H9 (cell line): ENCODE measurements around the gene DNTT. TPM values are rescaled to one million over a fixed set of nuclear protein-coding genes. Genes with fewer than 3 reads are reported as not detected.

Source experiments
- DNase-seq: peaks from one replicate; pipeline ENCODE4 v3.0.0-alpha.2; 2017
- H2AFZ ChIP-seq: one replicate; pipeline ENCODE4 v1.6.1; 2013; ENCODE audit warnings: mild to moderate bottlenecking, low read length, control low read depth, moderate library complexity
- H2AK5ac ChIP-seq: 2 replicates; pipeline ENCODE4 v1.6.1; 2013; ENCODE audit warnings: low read length, control low read depth, mixed read lengths; ENCODE audit not compliant: insufficient read length
- H2BK120ac ChIP-seq: one replicate; pipeline ENCODE4 v1.6.1; 2013; ENCODE audit warnings: low read depth, mild to moderate bottlenecking, low read length, control low read depth, inconsistent platforms; ENCODE audit not compliant: poor library complexity, severe bottlenecking
- H2BK12ac ChIP-seq: 2 replicates; pipeline ENCODE4 v1.6.1; 2013; ENCODE audit warnings: low read length, control low read depth, mixed read lengths, low read depth; ENCODE audit not compliant: insufficient read length
- H2BK15ac ChIP-seq: 2 replicates; pipeline ENCODE4 v1.6.1; 2013; ENCODE audit warnings: low read depth, low read length, control low read depth
- H2BK20ac ChIP-seq: one replicate; pipeline ENCODE4 v1.6.1; 2013; ENCODE audit warnings: low read depth, mild to moderate bottlenecking, low read length, control low read depth, inconsistent platforms; ENCODE audit not compliant: poor library complexity, severe bottlenecking
- H2BK5ac ChIP-seq: 2 replicates; pipeline ENCODE4 v1.6.1; 2013; ENCODE audit warnings: low read length, control low read depth, mixed read lengths; ENCODE audit not compliant: insufficient read length
- H3K14ac ChIP-seq: 2 replicates; pipeline ENCODE4 v1.6.1; 2013; ENCODE audit warnings: low read length, control low read depth; ENCODE audit not compliant: insufficient read depth
- H3K18ac ChIP-seq: 2 replicates; pipeline ENCODE4 v1.6.1; 2013; ENCODE audit warnings: low read depth, mild to moderate bottlenecking, mixed read lengths, low read length, control low read depth; ENCODE audit not compliant: insufficient read length
- H3K23ac ChIP-seq: 2 replicates; pipeline ENCODE4 v1.6.1; 2013; ENCODE audit warnings: low read length, control low read depth, mixed read lengths, low read depth; ENCODE audit not compliant: insufficient read length
- H3K23me2 ChIP-seq: 2 replicates; pipeline ENCODE4 v1.6.1; 2013; ENCODE audit warnings: low read depth, mild to moderate bottlenecking, mixed read lengths, low read length, control low read depth; ENCODE audit not compliant: insufficient read length, poor library complexity, severe bottlenecking
- H3K27ac ChIP-seq: 2 replicates; pipeline ENCODE4 v1.5.1; 2013; ENCODE audit warnings: low read length, control low read depth, mixed read lengths, low read depth; ENCODE audit not compliant: insufficient read length
- H3K27me3 ChIP-seq: 2 replicates; pipeline ENCODE4 v1.6.1; 2013; ENCODE audit warnings: low read length, control low read depth, inconsistent platforms; ENCODE audit not compliant: insufficient read depth
- H3K4ac ChIP-seq: 2 replicates; pipeline ENCODE4 v1.6.1; 2013; ENCODE audit warnings: low read depth, mild to moderate bottlenecking, control low read depth, inconsistent platforms, low read length, moderate library complexity
- H3K4me1 ChIP-seq: 2 replicates; pipeline ENCODE4 v1.6.1; 2013; ENCODE audit warnings: low read length, control low read depth, inconsistent platforms; ENCODE audit not compliant: insufficient read depth
- H3K4me2 ChIP-seq: 2 replicates; pipeline ENCODE4 v1.6.1; 2013; ENCODE audit warnings: low read length, control low read depth, mixed read lengths; ENCODE audit not compliant: insufficient read length, insufficient read depth
- H3K56ac ChIP-seq: 2 replicates; pipeline ENCODE4 v1.6.1; 2013; ENCODE audit warnings: low read depth, mild to moderate bottlenecking, mixed read lengths, low read length, control low read depth; ENCODE audit not compliant: insufficient read length
- H3K79me1 ChIP-seq: 2 replicates; pipeline ENCODE4 v1.6.1; 2013; ENCODE audit warnings: low read depth, mild to moderate bottlenecking, moderate library complexity, low read length, control low read depth, inconsistent platforms; ENCODE audit not compliant: insufficient read depth, poor library complexity, severe bottlenecking
- H3K79me2 ChIP-seq: 2 replicates; pipeline ENCODE4 v1.6.1; 2013; ENCODE audit warnings: low read length, control low read depth, inconsistent platforms; ENCODE audit not compliant: insufficient read depth
- H3K9ac ChIP-seq: 2 replicates; pipeline ENCODE4 v1.6.1; 2013; ENCODE audit warnings: low read length, control low read depth, mixed read lengths; ENCODE audit not compliant: insufficient read length; ENCODE audit errors: extremely low read depth
- H3K9me3 ChIP-seq: one replicate; pipeline ENCODE4 v1.6.1; 2013; ENCODE audit warnings: low read depth, low read length, inconsistent platforms; ENCODE audit not compliant: control insufficient read depth
- H3T11ph ChIP-seq: one replicate; pipeline ENCODE4 v1.6.1; 2013; ENCODE audit warnings: mild to moderate bottlenecking, low read length, control low read depth, inconsistent platforms
- H4K20me1 ChIP-seq: one replicate; pipeline ENCODE4 v1.6.1; 2013; ENCODE audit not compliant: control insufficient read depth, insufficient read length, insufficient read depth
- H4K5ac ChIP-seq: 2 replicates; pipeline ENCODE4 v1.6.1; 2013; ENCODE audit warnings: low read depth, mild to moderate bottlenecking, mixed read lengths, low read length, control low read depth; ENCODE audit not compliant: insufficient read length
- H4K8ac ChIP-seq: replicated peaks from 2 replicates; pipeline ENCODE4 v1.6.1; 2013; ENCODE audit warnings: low read length, control low read depth, mixed read lengths, low read depth; ENCODE audit not compliant: insufficient read length
- H4K91ac ChIP-seq: 2 replicates; pipeline ENCODE4 v1.6.1; 2013; ENCODE audit warnings: low read depth, mild to moderate bottlenecking, moderate library complexity, mixed read lengths, low read length, control low read depth; ENCODE audit not compliant: insufficient read length
- H3K27ac Mint-ChIP-seq, 3 experiments: 2 replicates in 2 of 3; 3 replicates in 1 of 3; pipeline ENCODE4 v1.8.0; 2020 to 2021; ENCODE audit warnings: mixed read lengths in 3 of 3, mild to moderate bottlenecking in 1 of 3, moderate library complexity in 1 of 3
- H3K27me3 Mint-ChIP-seq: 2 replicates; pipeline ENCODE4 v1.8.0; 2021; ENCODE audit warnings: low read depth, mild to moderate bottlenecking, moderate library complexity, mixed read lengths
- H3K36me3 Mint-ChIP-seq, 3 experiments: 2 replicates in 2 of 3; 3 replicates in 1 of 3; pipeline ENCODE4 v1.8.0; 2020 to 2021; ENCODE audit warnings: low read depth in 3 of 3, mixed read lengths in 3 of 3; ENCODE audit not compliant: insufficient read depth in 1 of 3
- H3K4me1 Mint-ChIP-seq, 2 experiments: 2 replicates each; pipeline ENCODE4 v1.8.0; 2020; ENCODE audit warnings: mixed read lengths in 2 of 2
- H3K4me3 Mint-ChIP-seq, 2 experiments: 2 replicates in 1 of 2; 3 replicates in 1 of 2; pipeline ENCODE4 v1.8.0; 2020 to 2021; ENCODE audit warnings: mild to moderate bottlenecking in 2 of 2, mixed read lengths in 2 of 2, moderate library complexity in 1 of 2
- H3K9me3 Mint-ChIP-seq, 2 experiments: 2 replicates in 1 of 2; 3 replicates in 1 of 2; pipeline ENCODE4 v1.8.0; 2020; ENCODE audit warnings: mild to moderate bottlenecking in 2 of 2, mixed read lengths in 2 of 2, moderate library complexity in 1 of 2
- CTCF ChIP-seq: fragments of 200-600 bp; sonication (generic); conservative IDR thresholded peaks from 3 replicates; pipeline ENCODE4 v1.8.0; 2021; ENCODE audit warnings: antibody characterized with exemption, mild to moderate bottlenecking
- WGBS: extraction: QIAGEN DNeasy Blood & Tissue Kit; methylation state at CpG from one replicate; pipeline ENCODE4 v1.1.7; 2013; ENCODE audit warnings: missing lambda C conversion rate, low lambda C conversion rate, mixed read lengths; ENCODE audit not compliant: insufficient read length; ENCODE audit errors: extremely low coverage; 5-methylcytosine and 5-hydroxymethylcytosine counted together
- total RNA-seq: library from RNA; stranded (reverse); gene quantifications from 2 replicates; pipeline ENCODE4 v1.2.1, GENCODE V29; 2021

Gene DNTT
- total RNA-seq, 1 experiment from 2014 or later: not detected

GRCh38 chr10:96257944-96258343 lies 46.3 kb upstream of the DNTT start:
- Mint-ChIP-seq H3K4me3 (no peak overlapping the region), H3K27me3 (no peaks in the 10 kb centered on the region), H3K36me3 (no peaks in the 10 kb centered on the region), H3K27ac (no peak overlapping the region), H3K9me3 (no peaks in the 10 kb centered on the region; a peak in 1 of 5 replicates), H3K4me1 (peaks cover 14 to 16% of the 10 kb centered on the region in 2 experiments)
- Histone ChIP-seq H3K4me1 (no peaks in the 10 kb centered on the region; the same call in 1 of the 2 replicates), H4K8ac (no peak overlapping the region), H3K56ac (no peak overlapping the region), H3K79me1 (no peaks in the 10 kb centered on the region), H4K20me1 (no peaks in the 10 kb centered on the region), H2BK12ac (no peak overlapping the region), H2BK15ac (no peak overlapping the region), H3K23ac (no peak overlapping the region), H3K9me3 (no peaks in the 10 kb centered on the region), H3K9ac (no peak overlapping the region), H4K5ac (no peak overlapping the region), H3K79me2 (no peaks in the 10 kb centered on the region), H2BK5ac (no peak overlapping the region), H3T11ph (no peak overlapping the region), H2BK120ac (no peak overlapping the region), H3K27me3 (no peaks in the 10 kb centered on the region), H3K23me2 (no peaks in the 10 kb centered on the region), H2AK5ac (no peak overlapping the region), H4K91ac (no peak overlapping the region), H3K27ac (no peak overlapping the region), H3K14ac (no peak overlapping the region), H3K4ac (no peak overlapping the region), H2AFZ (no peak overlapping the region), H3K4me2 (no peak overlapping the region), H3K18ac (no peak overlapping the region), H2BK20ac (no peak overlapping the region)
- no peak for TF ChIP-seq CTCF
- no peak for DNase-seq
- no CpG with 5 or more reads among the region's 4 CpGs for WGBS
